Measurements from ENCODE around the gene IGFN1.
A peak's percentile ranks its signal among the peaks of the same experiment; 100 is the strongest.

Gene IGFN1

DNA sequence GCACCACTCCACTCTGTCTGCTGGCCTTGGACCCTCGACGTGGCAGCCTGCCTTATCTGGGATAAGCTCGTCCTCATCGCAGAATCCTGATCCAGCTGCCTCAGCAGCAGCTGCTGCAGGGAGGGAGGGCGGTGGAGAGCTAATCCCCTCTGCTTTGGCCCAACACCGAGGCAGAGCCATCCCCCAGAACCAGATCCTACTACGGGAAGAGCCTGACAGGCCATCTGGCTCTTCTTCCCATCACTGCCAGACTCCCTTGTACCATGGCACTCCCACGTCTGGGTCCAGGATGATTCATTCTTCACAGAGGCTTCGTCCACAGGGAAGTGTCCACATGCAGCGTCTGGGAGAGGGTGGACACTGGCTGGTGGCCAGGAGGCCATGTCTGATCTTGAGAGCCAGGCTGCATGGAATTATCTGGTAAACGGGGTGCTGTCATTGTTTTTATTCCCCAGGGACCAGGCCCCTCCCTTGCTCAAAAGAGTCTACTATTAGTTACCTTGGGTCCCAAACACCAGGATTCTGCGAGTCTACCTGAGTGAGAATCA lies 78.1 kb downstream of the IGFN1 start:
- peak; percentile 39 for DNase-seq

DNA sequence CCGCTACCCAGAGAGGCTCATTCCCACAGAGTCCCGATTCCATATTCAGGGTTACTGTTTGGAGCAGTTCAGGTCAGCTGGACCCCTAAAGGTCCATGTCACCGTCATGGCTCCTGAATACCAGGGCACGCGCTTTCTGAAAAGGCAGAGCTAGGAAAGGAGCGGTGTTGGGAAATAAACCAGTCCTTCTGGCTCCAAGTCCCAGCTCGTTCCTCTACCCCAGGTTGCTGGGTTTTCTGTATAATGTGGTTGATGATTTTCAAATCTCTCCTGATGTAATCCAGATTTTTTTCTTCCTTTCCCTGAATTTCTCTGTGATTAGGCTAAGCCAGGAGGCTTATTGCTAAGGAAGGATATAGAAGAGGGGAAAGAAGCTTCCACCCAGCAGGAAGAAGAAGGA lies 78.7 kb downstream of the IGFN1 start:
- no peak for DNase-seq

DNA sequence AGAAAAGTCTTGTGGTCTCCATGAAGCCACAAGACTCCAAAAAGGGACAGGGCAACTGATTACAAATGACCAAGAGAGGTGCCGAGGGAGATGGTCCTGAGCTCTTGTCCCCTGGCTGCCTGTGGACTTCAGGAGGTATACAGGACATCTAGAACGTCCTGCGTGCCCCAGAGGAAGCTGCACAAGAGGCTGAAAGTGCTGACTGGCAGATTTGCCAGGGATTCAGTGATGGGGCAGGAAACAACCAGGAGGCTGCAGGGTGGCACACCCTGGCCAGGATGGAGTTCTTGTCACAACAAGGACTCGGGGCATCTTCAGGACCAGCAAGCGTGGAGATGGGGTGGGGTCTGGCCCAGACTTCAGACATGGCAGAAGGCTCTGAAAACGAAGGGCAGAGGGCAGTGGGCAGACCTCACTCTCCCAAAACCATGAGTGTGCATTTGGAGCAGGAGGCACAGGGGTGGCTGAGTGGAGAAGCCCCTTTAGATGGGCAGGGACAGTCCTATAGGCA lies 79.3 kb downstream of the IGFN1 start:
- DNase-seq: no peak

DNA sequence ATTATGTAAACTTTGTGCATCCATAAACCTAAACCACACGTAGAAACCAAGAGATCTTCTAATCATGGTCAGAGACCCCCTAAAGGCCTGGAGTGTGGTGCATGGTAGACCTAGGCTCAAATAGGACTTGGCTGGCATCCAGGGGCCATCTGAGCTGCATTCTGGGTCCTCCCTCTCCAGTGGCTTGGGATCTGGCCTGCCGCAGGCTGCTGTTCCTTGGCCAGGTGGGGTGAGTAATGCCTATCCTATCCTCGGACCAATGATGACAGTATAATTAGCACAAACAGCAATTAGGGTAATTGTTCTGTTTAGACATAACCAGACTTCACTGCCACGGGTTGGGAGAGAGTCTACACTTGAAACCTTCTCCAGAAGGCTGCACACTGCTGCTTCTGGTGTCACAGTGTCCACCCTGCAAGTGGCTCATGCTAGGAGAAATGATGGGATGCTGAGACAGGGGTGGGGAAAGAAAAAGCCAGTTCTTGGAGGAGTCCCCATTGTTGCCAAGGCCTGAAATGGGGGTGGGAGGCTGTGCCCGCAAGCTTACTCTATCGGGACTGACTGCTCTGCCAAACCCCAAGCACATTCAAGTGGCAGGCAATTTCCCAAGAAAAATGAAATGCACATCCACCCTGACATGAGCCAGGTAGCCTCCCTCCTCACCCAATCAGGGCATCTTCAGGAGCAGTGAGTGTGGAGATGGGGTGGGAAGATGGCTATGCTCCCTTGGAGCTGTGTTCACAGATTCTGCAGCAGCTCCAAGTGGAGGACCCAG lies 80.2 kb downstream of the IGFN1 start:
- DNase-seq: no peak

DNA sequence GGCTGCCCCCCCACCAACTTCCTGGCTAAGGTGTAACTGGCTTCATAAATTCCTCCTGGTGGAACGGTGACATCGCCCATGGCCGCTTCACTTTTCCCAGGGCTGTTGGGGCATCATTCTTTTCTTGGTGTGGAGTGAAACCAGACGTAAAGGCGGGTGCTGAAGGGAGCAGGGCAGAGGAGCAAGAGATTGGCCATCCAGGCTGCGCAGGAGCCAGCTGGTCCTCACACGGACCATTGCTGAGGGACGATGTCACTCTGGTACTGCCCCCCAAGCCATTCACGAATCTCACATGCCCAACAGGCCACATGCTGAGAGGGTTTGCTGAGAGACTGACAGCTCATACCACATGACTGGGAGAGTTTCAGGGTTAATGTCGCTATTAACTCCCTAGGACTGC lies 82.2 kb downstream of the IGFN1 start:
- DNase-seq: no peak

DNA sequence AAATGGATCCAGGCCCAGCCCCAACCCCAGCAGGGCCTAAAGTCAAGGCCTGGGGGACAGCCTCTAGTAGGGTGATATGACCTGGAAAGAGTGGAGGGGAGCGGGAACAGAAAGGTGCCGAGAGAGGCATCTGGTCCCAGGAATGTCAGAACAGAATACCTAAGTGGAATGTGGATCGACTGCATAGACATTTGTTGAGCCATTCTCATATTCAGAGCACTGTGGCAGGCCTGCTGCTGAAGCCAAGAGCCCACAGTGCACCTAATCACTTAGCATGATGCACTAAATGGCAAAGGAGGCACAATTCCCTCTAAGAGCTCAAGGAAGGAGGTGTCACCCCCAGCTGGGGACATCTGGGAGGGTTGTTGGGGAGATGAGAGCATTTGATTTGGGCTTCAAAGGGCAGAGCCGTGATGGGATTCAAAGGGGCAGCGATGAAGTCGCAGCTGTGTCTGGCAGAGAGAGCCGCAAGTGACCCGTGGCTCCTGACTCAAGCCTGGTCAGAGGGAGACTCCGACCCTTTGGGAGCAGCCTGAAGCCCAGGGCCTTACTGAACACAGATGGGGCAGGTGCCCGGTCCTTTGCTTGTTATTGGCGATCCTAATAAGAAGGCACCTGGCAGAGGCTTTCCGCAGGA lies 84.1 kb downstream of the IGFN1 start:
- DNase-seq: no peak

DNA sequence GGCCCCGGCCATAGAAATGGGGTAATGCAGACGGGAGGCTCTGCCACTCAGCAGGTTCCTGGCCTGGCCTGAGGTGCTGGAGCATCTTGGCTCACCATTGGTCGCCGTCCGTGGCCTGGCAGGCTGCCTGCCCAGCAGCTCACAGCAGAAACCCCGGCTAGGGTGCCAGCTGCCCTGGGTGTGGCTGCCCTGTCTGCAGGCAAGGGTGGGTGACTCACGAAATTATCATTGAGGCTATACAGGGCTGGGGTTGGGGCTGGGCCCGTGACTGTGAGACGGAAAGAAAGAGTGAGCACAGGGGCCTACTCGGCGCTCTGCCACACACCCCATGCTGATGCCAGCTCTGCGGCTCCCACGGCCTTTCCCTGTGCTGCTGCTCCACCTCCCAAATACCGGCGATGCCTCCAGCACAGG lies 84.6 kb downstream of the IGFN1 start:
- no peak for DNase-seq

DNA sequence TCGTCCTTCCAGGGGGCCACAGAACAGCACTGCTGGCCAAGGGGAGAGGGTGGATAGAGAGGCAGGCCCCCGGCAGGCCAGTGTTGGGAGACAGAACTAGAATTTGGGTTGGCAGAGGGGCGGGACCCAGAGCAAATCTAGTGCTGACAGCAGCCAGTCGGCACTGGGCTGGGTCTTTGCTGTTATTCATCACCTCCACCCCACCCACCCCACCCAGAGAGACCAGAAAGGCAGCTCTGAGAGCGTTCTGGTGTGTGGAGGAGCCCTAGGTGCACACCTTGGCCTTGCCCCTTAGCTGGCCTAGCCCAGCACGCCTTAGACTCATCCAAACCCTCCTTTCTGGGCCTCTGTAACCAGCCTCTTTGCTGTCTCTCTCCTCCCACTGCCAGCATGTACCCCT lies 86.3 kb downstream of the IGFN1 start:
- DNase-seq: no peak

DNA sequence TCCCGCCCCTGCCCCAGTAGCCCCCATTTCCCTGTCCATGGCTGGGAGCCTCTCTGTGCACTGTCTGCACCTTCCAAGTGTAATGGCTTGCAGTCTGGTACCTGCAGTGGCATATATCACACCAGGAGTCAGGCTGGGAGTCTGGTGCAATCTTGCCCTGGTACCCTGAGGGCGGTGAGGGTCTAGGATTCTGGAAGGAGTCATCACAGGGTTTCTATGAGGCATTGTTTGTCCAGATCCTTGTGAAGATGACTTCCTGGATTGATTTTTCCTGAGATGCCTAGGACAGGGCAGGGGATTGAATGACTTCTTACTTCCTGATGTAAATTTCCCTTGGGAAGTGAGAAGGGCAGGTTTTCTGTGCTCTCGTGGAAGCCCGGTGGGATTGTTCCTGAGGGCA lies 86.8 kb downstream of the IGFN1 start:
- no peak for DNase-seq

Measured in activated CD8-positive, alpha-beta memory T cell treated with anti-CD3 and anti-CD28 coated beads, Interleukin-2, amount 50 U/mL, for 48 hours (primary cell).